Activated CD8-positive, alpha-beta memory T cell treated with anti-CD3 and anti-CD28 coated beads, Interleukin-2, amount 50 U/mL, for 24 hours (primary cell): ENCODE results near the gene BCR.
"Not testable (repeated sequence)": the region's sequence is repeated elsewhere in the genome, so short reads cannot be mapped to it uniquely, and the experiment has no call there.

Experiments used
- DNase-seq: peaks from one replicate; pipeline ENCODE4 v3.0.0-alpha.2; 2020; ENCODE audit errors: extremely low read depth

Gene BCR

DNA sequence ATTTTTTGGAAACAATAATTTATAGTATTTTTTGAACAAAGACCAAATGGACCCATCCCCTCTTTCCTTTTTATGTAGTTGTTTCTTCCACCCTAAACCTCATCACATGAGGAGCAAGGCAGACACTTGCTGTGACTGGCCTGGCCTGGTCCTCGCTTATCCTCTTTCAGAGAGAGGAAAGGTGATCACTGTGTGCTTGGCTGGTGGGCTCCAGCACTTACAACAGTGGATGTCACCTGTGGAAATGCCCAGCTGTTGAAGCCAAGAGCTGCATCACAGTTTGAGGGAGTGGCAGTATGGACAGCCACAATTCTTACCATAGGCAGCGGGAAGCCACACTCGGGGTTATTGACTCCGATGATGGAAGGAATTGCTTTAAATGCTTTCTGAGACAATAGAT is 185.7 kb downstream of the BCR start:
- DNase-seq: no peak

DNA sequence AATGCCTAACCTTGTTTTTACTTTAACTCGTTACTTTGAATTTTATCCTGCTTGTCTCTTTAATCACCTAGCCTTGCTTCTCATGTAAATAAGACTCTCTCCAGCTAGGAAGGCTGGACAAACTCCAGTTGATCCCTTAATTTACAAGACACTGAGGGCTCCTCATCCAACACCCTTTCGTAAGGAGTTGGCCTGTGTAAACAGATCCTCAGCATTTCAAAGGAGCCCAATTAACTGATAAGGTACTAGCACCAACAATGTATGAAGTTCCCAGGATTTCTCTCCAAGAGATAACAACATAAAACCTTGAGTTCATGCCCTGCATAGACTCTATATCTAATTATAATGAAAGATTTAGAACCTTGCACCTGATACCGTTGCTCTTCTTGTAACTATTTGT is 186.9 kb downstream of the BCR start:
- not testable (repeated sequence) for DNase-seq
